NCI-H345 treated with DMSO at 0.1 percent for 48 hours (cell line): ENCODE measurements around the gene FBXL2.
A peak's percentile ranks its signal among the peaks of the same experiment; 100 is the strongest.
"Not testable (repeated sequence)": the region's sequence is repeated elsewhere in the genome, so short reads cannot be mapped to it uniquely, and the experiment has no call there.

ENCODE experiments used
- DNase-seq: peaks from one replicate; lab custom pipeline; 2025; ENCODE audit not compliant: unreplicated experiment; lab: John Stamatoyannopoulos, UW

The FBXL2 gene

GRCh38 chr3:33385423-33385822 is 108.2 kb downstream of the FBXL2 start:
- no peak for DNase-seq

GRCh38 chr3:33386631-33387030 is 109.4 kb downstream of the FBXL2 start:
- DNase-seq, result no peak

GRCh38 chr3:33388374-33389100 is 111.3 kb downstream of the FBXL2 start:
- no peak for DNase-seq

- no peak for DNase-seq
These were observed 112.7 kb downstream of the FBXL2 start for GRCh38 chr3:33389908-33390307.

GRCh38 chr3:33391255-33391995 is 114.2 kb downstream of the FBXL2 start:
- DNase-seq, result no peak

- DNase-seq, result no peak
These were observed 114.9 kb downstream of the FBXL2 start for GRCh38 chr3:33392144-33392543.

GRCh38 chr3:33392703-33393125 is 115.5 kb downstream of the FBXL2 start:
- no peak for DNase-seq

GRCh38 chr3:33394403-33395054 is 117.3 kb downstream of the FBXL2 start:
- DNase-seq, result no peak

GRCh38 chr3:33395900-33396299 is 118.7 kb downstream of the FBXL2 start:
- no peak for DNase-seq

- DNase-seq, result no peak
These were observed 121.2 kb downstream of the FBXL2 start for GRCh38 chr3:33398410-33398809.

- DNase-seq, result no peak
These were observed 124.5 kb downstream of the FBXL2 start for GRCh38 chr3:33401781-33402180.

GRCh38 chr3:33402936-33403335 is 125.7 kb downstream of the FBXL2 start:
- no peak for DNase-seq

GRCh38 chr3:33403756-33404155 is 126.5 kb downstream of the FBXL2 start:
- DNase-seq, result no peak

- not testable (repeated sequence) for DNase-seq
These were observed 133.6 kb downstream of the FBXL2 start for GRCh38 chr3:33410816-33411215.

- no peak for DNase-seq
These were observed 139.9 kb downstream of the FBXL2 start for GRCh38 chr3:33417066-33417673.

GRCh38 chr3:33419948-33420347 is 142.7 kb downstream of the FBXL2 start:
- DNase-seq, result no peak

GRCh38 chr3:33420966-33421365 is 143.7 kb downstream of the FBXL2 start:
- DNase-seq, result no peak

- no peak for DNase-seq
These were observed 147.6 kb downstream of the FBXL2 start for GRCh38 chr3:33424606-33425452.

GRCh38 chr3:33425453-33425852 is 148.2 kb downstream of the FBXL2 start:
- DNase-seq, result no peak

- DNase-seq, result peak; percentile 81
These were observed 148.8 kb downstream of the FBXL2 start for GRCh38 chr3:33426068-33426467.
